GM21737 (cell line): Measurements from ENCODE around the gene DMD.
"Not testable (repeated sequence)": the region's sequence is repeated elsewhere in the genome, so short reads cannot be mapped to it uniquely, and the experiment has no call there.

Experiments
- ATAC-seq: cut with Tn5 transposase; IDR thresholded peaks from one replicate; pipeline ENCODE4 v1.9.1; 2021; ENCODE audit warnings: mild to moderate bottlenecking, moderate library complexity; ENCODE audit not compliant: unreplicated experiment

The DMD gene

DNA sequence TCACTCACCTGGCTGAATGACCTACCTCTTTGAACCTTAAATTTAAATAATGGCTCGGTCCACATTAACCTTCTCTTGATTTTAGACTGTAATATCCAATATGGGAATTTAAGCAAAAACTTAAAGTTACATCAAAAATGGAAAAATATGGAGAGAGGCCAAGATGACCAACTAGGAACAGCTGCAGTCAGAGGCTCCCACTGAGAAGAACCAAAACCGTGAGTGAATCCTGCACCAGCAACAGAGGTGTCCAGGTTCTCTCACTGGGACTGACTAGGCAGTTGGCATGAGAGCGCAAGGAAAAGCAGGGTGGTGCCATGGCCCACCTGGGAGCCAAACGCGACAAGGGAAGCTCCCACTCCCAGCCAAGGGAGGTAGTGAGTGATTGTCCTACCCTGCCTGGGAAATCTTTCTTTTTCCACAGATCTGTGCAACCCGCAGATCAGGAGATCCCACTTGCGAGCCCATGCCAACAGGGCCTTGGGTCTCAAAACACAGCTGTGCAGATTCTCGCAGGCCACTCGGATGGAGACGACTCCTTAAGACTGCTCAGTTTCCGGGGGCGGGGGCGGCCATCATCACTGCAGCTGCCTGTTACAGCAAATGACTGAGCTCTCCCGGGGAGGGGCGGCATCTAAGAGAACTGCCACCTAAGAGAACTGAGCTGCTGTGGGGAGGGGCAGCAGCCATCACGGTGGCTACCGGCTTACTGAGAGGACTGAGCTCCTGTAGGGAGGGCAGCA, 343.4 kb downstream of the DMD start:
- no peak for ATAC-seq

DNA sequence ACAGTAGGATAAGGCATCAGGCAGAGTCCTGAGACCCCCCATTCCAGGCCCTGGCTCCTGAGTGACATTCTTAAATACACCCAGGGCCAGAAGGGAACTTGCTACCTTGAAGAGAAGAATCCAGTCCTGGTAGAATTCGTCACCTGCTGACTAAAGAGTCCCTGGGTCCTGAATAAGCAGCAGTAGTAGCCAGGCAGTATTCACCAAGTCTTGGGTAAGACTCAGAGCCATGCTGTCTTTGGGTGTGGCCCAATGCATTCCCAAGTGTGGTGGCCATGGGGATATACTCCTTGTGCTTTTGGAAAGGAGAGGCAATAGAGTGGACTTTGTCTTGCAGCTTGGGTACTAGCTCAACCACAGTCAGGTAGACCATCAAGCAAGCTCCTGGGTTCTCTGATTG, 359.1 kb downstream of the DMD start:
- no peak for ATAC-seq

DNA sequence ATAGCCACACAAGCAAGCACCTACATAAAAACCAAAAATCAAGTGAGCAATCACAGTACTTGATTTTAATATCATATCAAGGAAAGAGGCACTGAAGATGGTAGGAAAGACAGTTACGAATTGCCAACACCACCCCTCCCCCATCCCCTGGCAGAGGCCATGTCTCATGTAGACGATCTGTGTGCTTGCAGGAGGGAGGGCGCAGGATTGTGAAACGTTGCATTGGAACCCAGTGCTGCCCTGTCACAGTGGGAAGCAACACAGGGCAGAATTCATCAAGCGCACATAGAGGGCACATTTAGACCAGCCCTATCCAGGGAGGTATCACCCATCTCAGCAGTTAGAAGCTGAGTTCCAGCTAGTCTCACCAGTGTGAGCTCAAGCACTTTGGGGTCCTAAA, 359.8 kb downstream of the DMD start:
- ATAC-seq = no peak

DNA sequence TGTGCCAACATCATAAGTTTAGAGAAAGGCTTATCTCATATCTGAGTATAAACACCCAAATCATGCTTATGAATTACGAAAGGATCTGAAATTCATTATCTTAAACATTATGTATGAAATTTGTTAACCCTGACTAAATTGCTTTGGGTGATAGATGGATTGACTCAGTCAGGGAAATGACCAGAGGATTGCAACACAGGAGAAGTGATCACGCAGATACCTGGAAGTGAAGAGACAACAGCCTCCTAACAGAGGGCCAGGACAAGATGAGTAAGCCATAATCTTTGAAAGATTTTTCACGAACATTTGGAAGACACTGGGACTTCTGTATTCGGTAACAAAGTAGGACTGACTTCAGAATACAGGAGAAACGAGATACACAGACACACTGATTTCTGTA, 363.4 kb downstream of the DMD start:
- ATAC-seq = no peak

DNA sequence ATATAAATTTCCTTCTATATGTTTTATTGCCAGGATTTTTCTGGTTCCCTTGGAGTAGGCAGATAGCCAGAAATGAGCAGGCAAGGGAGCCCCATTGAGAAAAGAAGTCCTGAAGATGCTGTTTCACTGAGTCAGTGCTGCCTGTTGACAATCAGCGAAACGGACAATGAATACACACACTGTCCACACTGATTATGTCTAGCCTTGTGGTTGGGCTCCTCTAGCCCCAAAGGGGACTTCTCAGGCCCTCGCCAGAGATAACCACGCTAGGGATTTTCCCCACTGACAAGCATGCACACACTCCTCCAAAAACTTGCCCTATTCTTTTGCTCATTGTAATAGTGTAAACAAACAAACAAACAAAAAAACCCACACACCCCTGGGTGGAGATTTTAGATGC, 369.3 kb downstream of the DMD start:
- no peak for ATAC-seq

DNA sequence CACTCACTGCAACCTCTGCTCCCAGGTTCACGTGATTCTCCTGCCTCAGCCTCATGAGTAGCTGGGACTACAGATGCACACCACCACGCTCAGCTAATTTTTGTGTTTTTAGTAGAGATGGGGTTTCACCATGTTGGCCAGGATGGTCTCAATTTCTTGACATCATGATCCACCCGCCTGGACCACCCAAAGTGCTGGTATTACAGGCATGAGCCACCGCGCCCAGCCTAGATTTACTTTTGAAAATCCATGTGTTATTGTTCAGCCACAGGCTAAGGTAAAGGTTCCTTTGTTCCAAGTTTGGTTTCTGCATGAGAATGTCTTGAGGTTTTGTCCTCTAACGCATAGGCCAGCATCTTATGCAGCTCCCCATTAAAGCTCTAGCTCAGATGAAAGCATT, 371.6 kb downstream of the DMD start:
- no peak for ATAC-seq

DNA sequence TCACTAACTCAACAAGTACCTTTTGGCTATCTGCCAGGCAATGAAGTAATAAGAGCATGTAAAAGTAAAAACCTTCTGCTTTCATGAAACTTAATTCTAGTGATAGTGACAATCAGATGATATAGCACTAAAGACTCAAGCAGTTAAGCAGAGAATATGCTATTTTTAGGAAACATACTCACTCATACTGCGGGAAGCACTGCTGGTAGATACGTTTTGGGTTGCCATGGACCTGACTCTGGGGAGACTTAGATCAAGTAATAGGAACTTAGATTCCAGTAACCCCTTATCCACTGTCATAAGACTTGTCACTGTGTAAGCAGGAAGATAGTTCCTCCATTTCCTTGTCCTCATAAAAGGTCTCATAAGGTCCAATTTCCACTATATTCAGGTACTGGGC, 386.3 kb downstream of the DMD start:
- ATAC-seq = no peak

DNA sequence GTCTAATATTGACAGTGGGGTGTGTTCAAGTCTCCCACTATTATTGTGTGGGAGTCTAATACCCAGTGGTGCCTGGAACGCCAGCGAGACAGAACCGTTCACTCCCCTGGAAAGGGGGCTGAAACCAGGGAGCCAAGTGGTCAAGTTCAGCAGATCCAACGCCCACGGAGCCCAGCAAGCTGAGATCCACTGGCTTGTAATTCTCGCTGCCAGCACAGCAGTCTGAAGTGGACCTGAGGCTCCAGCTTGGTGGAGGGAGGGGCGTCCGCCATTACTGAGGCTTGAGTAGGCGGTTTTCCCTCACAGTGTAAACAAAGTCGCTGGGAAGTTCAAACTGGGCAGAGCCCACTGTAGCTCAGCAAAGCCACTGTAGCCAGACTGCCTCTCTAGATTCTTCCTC, 407.3 kb downstream of the DMD start:
- no peak for ATAC-seq

DNA sequence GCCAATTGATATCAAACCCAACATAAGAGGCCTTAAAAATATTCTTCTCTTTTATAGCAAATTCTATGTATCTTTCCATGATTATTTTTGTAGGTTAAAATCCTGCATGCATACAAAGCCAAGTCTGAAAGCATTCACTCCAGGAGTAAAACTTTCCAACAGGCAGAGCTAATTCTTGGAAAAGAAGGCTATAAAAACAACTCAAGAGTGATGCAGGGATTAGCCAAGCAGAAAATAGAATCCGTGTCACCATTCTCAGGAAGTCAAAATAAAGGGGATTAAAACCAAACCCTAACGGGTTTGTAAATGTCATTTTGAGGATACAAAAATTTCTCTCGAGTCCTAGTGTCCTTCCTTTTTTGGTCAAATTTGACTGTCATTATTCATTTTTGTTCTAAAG, 412.4 kb downstream of the DMD start:
- ATAC-seq = no peak

DNA sequence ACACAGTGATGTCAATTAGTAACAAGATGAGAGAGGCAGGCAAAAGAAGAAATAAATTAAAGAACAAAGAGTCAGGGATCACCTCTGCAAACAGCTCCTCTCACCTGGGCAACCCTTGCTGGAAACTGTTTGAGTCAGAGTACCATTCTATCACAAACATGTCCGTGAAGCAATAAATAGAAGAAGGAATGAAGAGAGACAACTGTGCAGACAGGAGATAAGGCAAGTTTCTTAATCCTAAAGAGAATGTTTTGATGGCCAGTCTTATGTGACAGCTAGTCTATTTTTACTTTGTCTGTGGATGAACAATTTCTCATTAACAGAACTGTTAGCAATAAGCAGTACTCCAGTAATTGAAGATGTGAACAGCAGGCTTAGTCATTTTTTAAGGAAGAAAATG, 422.4 kb downstream of the DMD start:
- no peak for ATAC-seq

DNA sequence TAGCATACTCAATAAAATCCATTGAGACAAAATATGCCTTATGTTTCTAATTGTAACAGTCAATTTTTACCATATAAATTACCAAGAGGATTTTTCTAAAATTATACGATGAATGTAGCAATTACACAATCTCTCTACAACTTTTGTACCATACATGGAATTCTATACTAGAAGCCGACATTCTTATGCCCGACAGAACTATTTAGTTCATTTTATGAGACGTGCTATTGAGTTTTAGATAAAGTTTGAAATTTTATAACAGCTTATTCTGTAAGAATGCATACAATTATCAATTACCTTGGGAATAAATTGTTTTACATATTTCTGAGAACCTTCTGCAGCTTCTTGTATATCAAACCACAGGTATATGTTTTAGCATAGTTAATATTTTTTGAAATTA, 431.2 kb downstream of the DMD start:
- ATAC-seq = no peak

DNA sequence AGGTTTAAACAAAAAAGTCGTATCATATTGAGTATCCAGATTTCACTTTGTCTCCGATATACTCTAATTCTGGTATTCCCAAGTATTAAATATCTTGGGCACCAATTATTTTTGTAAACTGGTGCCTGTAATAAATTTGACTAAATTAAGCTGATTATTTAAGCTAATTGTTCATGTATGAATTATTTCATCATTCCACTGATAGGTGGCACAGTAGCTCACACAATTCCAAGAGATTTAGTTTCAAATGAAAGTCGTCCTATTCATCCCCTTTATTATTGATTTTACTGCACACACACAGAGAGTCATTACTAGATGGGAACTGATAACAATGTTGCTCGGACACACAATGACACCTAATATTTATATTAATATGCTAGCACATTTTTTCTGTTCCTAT, 432.4 kb downstream of the DMD start:
- ATAC-seq = no peak

DNA sequence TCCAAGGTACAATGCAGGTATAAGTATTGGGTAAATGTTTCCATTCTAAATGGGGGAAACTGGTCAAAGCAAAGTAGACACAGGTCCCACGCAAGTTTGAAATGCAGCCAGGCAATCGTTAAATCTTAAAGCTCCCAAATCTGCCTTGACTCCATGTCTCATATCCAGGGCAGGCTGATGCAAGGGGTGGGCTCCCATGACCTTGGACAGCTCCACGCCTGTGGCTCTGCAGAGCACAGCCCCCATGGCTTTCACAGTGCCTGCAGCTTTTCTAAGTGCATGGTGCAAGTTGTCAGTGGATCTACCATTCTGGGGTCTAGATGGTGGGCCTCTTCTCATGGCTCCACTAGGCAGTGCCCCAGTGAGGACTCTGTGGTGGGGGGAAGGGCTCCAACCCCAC, 436.4 kb downstream of the DMD start:
- ATAC-seq = no peak

DNA sequence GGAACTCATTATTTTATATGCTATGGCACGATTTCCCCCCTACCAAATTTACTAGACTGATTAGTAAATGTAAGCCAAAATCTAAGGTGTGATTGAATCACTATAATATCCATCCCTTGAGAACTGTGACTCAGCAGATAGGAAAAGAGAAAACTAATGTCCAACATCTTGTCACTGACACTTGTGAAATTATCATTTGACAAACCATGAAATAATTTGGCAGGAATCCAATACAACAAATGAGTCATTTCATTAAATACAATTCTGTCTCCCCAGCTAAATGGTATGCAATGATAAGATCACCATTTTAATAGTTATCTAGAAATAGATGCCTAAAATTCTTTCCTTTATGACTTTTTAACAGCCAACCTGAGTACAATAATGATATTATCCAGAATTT, 462.3 kb downstream of the DMD start:
- ATAC-seq = no peak

DNA sequence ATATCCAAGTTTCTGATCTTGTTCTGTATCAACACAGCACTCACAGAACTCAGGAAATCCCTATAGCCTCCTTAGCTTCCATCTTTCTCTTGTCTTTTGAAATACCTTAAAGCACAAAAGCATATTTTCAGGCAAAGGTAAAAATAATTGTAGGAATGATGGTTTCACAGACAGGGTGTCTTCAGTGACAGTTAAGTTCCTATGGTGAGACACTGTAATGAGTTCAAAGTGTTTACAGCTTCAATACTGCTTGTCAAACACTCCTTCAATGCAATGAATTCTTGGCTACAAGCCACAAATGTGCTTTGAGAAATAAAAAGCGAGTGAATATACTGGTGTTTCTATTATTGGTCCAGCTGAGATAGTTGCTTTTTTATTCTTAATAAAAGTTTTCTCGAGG, 466.0 kb downstream of the DMD start:
- no peak for ATAC-seq

DNA sequence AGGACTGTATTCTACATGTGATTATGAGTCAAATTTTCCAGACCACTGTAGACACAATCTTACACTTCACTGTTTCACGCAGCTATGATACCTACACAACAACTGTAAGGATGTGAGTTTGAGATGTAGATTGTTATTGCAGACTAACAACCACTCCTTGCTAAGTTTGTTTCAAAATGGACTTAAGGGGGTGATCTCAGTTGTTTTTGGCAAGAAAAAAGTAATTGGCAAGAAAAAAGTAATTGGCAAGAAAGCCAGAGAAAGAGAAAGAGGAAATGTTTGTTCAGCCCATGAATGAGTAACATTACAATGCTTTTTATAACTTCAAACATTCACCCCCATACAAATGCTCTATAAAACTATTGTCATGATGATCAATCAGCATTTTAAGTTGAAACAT, 466.4 kb downstream of the DMD start:
- ATAC-seq = no peak

DNA sequence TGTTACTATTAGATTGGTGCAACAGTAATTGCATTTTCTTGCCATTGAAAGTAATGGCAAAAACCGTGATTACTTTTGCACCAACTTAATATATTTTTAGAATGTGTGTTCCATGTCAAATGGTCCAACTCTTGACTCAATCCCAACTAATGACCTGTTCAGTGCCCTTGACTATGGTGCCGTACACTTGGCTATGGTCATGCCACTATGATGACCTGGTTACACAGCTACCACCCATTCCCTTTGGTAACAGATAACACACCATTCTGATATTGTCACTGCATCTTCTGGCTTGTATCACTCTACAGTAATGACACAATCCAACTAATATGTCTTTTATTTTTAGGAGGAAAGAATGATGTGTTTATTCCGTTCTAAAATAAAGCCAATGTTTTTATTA, 469.4 kb downstream of the DMD start:
- ATAC-seq = no peak

DNA sequence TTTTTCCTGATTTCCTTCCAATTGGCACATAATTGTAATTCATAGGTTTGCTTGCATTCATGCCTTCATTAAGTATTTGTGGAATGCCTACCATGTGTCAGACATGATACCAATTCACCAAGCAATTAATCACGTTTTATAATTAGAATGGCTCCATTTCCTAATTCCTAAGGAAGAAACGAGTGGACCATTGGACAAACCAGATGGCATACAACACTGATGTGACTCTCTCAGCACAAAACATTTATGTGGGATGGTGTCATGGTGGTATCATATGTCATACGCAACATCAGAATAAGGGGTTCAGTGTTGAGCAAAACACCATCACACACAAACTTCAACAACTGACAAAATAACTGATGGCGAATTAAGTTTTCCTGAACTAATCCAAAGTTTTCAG, 502.8 kb downstream of the DMD start:
- ATAC-seq = no peak

DNA sequence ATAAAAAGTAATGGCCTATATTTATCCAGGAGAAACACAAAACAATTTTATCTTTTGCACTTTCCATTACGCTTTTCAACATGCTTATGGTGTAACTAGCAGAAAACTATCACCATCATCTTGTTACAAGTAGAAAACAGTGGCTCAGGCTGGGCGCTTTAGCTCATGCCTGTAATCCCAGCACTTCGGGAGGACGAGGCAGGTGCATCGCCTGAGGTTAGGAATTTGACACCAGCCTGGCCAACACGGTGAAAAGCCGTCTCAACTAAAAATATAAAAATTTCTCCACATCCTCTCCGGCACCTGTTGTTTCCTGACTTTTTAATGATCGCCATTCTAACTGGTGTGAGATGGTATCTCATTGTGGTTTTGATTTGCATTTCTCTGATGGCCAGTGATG, 506.0 kb downstream of the DMD start:
- not testable (repeated sequence) for ATAC-seq

DNA sequence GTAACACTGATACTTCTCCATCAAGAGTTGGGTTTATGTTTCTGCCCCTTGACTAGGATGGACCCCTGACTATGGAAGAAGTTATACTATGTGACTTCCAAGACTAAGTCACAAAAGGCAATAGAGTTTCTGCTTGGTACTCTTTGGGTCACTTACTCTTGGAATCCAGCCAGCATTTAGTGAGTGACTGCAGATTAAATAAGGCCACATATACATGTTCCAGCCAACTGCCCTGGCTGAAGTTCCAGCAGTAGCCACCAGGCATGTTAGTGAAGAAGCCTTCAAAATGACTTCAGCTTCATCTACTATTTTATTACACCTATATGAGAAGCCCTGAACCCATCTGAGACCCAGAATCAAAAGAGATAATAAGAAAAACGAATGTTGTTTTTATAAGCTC, 524.0 kb downstream of the DMD start:
- no peak for ATAC-seq

DNA sequence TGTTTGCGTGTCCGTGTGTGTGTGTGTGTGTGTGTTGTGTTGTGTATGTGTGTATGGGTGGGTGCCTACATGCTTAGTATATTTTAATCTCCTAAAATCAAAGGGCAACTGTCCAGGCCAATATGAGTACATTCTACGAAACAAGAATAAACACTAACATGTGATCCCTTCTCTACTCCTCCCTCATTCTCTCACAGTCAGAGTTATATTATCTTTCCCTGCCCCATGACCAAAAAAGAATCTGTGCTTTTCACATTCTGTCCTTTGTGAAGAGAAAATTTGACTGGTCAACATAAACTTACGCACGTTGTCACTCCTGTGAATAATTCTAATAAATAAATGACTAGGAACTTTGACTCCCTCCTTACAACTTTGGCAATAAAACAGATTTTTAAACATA, 532.9 kb downstream of the DMD start:
- no peak for ATAC-seq

DNA sequence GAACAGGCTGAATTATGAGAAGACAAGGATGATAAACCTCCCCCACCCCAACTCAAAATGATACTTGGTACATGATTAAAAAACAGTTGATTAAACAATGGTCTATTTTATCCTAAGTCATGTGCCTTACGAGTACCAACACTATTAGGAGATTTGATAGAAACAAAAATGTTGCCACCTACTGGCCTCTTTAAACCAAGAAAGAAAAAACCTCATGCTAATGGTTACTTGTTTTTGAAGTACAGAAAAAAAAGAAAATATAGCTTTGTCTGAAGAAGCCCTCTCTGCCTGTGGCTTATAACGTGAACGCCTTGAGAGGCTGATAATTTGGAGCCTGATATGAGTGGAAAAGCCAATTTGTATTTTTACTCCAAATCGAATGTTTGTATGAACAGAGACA, 538.2 kb downstream of the DMD start:
- no peak for ATAC-seq

DNA sequence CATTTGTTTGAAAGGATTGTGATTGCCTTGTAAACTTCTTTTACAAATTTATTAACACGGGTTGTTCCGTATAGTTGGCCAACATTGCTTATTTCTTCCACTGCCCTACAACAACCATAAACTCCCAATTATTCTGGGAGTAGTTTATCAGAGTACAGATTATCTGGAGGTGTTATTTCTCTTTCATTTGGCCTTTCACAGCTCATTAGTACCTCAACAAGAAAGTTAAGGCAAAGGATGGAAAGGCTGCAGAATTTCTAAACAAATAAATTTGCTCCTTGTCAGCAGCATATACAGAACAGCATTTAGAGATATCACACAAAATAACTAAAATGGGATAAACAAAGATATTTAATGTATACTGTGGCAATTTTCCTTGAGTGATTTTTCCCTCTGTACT, 548.8 kb downstream of the DMD start:
- ATAC-seq = no peak
